Ishikawa (cell line): ENCODE measurements around the gene DICER1.

Experiments used
- CEBPB ChIP-seq: IDR thresholded peaks from 2 replicates; pipeline ENCODE4 v1.6.1; 2012
- CREB1 ChIP-seq: IDR thresholded peaks from 2 replicates; pipeline ENCODE4 v1.6.1; 2012; ENCODE audit warnings: low read depth
- EGR1 ChIP-seq: IDR thresholded peaks from 2 replicates; pipeline ENCODE4 v1.6.1; 2012
- EP300 ChIP-seq: IDR thresholded peaks from 2 replicates; pipeline ENCODE4 v1.6.1; 2012; ENCODE audit warnings: borderline replicate concordance
- FOXM1 ChIP-seq: IDR thresholded peaks from 2 replicates; pipeline ENCODE4 v1.6.1; 2012; ENCODE audit warnings: low read depth, borderline replicate concordance
- NFIC ChIP-seq: IDR thresholded peaks from 2 replicates; pipeline ENCODE4 v1.6.1; 2012
- RAD21 ChIP-seq: IDR thresholded peaks from 2 replicates; pipeline ENCODE4 v1.6.1; 2012; ENCODE audit warnings: low read depth
- REST ChIP-seq: IDR thresholded peaks from 2 replicates; pipeline ENCODE4 v1.6.1; 2012; ENCODE audit warnings: low read depth, mild to moderate bottlenecking
- TAF1 ChIP-seq: IDR thresholded peaks from 2 replicates; pipeline ENCODE4 v1.6.1; 2012; ENCODE audit warnings: low read depth, mild to moderate bottlenecking
- TCF12 ChIP-seq: IDR thresholded peaks from 2 replicates; pipeline ENCODE4 v1.6.1; 2012; ENCODE audit warnings: low read depth
- TEAD4 ChIP-seq: IDR thresholded peaks from 2 replicates; pipeline ENCODE4 v1.6.1; 2012
- USF1 ChIP-seq: IDR thresholded peaks from 2 replicates; pipeline ENCODE4 v1.6.1; 2012
- YY1 ChIP-seq: IDR thresholded peaks from 2 replicates; pipeline ENCODE4 v1.6.1; 2012; ENCODE audit warnings: low read depth
- ZBTB7A ChIP-seq: IDR thresholded peaks from 2 replicates; pipeline ENCODE4 v1.6.1; 2012; ENCODE audit warnings: low read depth
- TF ChIP-seq, protein P1 (sequence below): IDR thresholded peaks from 2 replicates; pipeline ENCODE4 v1.6.1; 2012

DICER1 gene

DNA sequence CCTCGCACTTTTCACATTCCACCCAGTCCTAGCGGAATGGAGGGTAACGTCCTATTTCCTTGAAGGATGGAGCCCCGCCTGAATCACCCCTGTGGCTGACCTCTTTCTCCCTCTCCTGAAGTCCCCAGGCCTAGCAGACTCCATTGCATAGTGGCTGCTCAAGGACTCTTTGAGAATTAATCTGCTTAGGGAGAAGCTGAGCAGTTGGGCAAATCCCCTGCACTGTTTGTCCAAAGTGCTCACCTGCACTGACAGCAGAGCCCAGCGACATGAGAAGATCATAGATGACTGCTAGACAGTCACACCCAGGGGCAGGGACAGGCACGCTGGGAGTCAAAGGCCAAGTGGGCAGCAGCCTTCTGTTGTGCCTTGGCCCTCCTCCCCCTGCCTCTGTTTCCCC lies 37.7 kb upstream of the DICER1 start:
- TF ChIP-seq, protein P1, sequence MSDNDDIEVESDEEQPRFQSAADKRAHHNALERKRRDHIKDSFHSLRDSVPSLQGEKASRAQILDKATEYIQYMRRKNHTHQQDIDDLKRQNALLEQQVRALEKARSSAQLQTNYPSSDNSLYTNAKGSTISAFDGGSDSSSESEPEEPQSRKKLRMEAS: no peak
- no peak for TF ChIP-seq YY1
- TF ChIP-seq CEBPB: no peak
- no peak for TF ChIP-seq ZBTB7A
- no peak for TF ChIP-seq REST
- TF ChIP-seq TCF12: no peak
- no peak for TF ChIP-seq USF1
- TF ChIP-seq NFIC: no peak
- TF ChIP-seq RAD21: no peak
- no peak for TF ChIP-seq FOXM1
- no peak for TF ChIP-seq EP300
- TF ChIP-seq TEAD4: no peak
- no peak for TF ChIP-seq EGR1
- TF ChIP-seq TAF1: no peak
- TF ChIP-seq CREB1: no peak

DNA sequence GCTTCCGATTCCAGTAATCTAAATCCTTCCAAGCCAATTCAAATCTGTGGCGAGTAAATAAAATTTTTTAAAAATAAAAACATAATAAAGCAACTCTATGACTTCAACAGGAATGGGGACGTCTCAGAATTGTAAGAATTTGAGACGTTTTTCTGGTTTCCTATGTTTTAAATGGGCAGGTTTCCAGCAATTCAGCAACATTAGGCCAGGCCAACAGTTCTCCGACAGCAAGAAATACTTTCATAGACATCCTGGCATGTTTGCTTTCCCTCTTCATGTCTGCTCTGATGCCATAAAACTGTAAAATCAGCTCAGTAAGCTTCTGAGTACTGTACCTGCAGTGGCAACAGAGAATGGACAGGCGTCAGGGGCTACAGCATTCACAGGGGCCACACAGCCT lies 35.8 kb upstream of the DICER1 start:
- TF ChIP-seq NFIC: no peak
- no peak for TF ChIP-seq ZBTB7A

DNA sequence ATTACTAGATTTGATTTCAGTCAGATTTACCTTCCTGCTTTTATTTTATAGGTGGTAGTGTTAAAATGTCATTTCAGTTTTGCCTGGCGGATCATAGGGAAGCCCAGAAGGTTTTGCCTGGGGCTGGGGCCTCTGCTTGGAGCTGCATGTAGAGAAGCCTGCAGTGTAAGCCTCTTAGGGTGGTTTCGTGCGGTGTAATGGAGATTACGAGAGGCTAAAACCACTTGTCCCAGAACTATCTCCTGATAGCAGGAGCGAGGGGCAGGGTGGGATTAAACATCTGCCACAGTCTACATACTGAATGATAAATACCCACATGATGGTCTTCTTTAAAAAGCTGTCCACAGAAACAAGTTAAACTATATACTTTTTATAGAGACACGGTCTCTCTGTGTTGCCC lies 35.0 kb upstream of the DICER1 start:
- no peak for TF ChIP-seq TCF12

GRCh38 chr14:95191445-95192199 lies 34.3 kb upstream of the DICER1 start:
- no peak for TF ChIP-seq REST
- no peak for TF ChIP-seq RAD21
- TF ChIP-seq EP300: no peak

DNA sequence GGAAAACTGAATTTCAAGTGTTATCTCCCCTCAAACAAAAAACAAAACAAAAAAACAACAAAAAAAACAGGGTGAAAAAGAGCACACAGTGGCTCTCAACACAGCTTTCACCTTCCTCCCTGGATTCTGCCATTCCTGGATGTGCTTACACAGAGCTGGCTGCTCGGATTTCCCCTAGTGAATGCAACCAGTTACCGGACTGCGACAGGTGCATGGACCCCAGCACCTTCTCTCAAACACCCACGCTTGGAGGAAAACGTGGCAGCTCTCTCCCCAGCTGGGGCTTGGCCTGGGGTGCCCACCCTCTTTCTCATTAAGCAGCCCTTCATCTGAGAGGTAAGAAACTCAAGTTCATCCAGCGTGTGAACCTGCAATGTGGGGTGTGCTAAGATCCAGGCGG lies 33.5 kb upstream of the DICER1 start:
- TF ChIP-seq YY1 (no peak), TEAD4 (no peak), USF1 (no peak)

- no peak for TF ChIP-seq EP300
- TF ChIP-seq TEAD4: no peak
- TF ChIP-seq, protein P1: no peak
- no peak for TF ChIP-seq TCF12
- TF ChIP-seq EGR1: no peak
- TF ChIP-seq TAF1: no peak
- no peak for TF ChIP-seq NFIC
- TF ChIP-seq RAD21: no peak
- no peak for TF ChIP-seq FOXM1
Observed at GRCh38 chr14:95190346-95190840, 33.1 kb upstream of the DICER1 start.

DNA sequence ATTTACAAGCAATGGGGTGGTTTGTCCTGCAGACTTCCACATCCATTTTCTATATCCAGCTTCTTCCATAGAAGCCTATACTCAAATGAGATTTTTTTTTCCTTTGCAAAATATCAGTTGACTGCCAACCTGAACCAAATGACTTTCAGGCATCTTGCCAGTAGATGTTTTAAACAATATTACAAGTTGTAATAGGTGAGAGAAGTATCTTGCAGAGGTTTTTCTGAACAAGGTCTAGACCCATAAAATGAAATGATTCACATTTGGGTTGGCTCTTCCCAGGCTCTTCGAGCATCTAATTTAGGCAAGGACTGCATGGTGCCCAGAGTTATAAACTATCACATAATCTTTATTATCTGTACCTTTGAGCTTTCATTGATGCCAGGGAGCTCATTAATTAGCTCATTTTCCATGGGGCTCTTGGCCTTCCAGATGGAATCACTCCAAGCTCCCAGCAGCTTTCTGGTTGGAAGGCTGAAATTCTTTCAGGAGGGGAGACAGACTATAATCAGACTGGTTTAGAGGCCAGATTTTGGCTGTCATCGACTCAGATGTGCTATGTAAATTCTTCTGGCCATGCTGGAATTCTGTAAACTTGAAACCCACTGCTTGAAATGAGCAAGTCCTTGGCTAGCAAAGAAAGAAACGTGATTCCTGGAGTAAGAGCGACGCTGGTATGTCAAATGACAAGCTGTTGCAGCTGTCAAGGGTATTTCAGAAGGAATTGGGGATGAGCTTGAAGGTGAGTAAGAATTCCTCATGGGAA lies 32.2 kb upstream of the DICER1 start:
- TF ChIP-seq FOXM1: no peak
- TF ChIP-seq EGR1: no peak
- no peak for TF ChIP-seq ZBTB7A
